ENCODE measurements around the gene COL4A3. TPM values are rescaled to one million over a fixed set of nuclear protein-coding genes. Genes with fewer than 3 reads are reported as not detected.

The COL4A3 gene
- total and polyA plus RNA-seq, 2 donors (not counting 3 experiments of a cell fraction or from before 2014, with no cell fraction given): not detected

DNA sequence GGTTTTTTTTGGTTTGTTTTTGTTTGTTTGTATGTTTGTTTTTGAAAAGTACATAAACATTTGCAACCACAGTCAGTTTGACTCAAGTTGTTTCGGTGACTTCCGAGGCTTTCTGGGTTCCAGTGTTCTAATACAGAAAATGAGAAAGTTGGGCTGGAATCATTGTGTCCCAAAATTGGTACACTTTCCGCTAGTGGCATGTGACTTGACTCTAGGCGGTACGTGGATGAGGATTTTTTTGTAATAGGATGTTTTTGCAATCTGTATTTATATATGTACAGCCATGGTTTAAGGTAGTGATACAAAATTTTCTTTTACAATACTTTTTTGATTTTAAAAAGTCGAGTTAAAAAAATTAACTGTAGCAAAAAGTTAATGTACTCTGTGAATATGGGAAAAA, 162.4 kb downstream of the COL4A3 start:
- no peak overlapping the region for H3K27ac ChIP-seq (ENCODE audit: insufficient read depth, low read depth, low read length)
- H3K27me3 ChIP-seq (ENCODE audit: control insufficient read depth in 2 of 2, insufficient read depth in 2 of 2, low read length in 2 of 2): no peaks in the 10 kb centered on the region
- no peaks in the 10 kb centered on the region for H3K9me3 ChIP-seq (replicated peaks; ENCODE audit: control insufficient read depth, insufficient read depth, low read length)
- TF ChIP-seq JUN (IDR thresholded peaks at IDR 0.05; ENCODE audit: borderline replicate concordance, insufficient read depth, insufficient read length, low read depth): no peak
- TF ChIP-seq POLR2A (IDR thresholded peaks at IDR 0.05; ENCODE audit: low read depth, low read length): no peak
- TF ChIP-seq FOS (IDR thresholded peaks at IDR 0.05; ENCODE audit: borderline replicate concordance, insufficient read depth, low read length): no peak
- TF ChIP-seq, protein P1, sequence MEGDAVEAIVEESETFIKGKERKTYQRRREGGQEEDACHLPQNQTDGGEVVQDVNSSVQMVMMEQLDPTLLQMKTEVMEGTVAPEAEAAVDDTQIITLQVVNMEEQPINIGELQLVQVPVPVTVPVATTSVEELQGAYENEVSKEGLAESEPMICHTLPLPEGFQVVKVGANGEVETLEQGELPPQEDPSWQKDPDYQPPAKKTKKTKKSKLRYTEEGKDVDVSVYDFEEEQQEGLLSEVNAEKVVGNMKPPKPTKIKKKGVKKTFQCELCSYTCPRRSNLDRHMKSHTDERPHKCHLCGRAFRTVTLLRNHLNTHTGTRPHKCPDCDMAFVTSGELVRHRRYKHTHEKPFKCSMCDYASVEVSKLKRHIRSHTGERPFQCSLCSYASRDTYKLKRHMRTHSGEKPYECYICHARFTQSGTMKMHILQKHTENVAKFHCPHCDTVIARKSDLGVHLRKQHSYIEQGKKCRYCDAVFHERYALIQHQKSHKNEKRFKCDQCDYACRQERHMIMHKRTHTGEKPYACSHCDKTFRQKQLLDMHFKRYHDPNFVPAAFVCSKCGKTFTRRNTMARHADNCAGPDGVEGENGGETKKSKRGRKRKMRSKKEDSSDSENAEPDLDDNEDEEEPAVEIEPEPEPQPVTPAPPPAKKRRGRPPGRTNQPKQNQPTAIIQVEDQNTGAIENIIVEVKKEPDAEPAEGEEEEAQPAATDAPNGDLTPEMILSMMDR (IDR thresholded peaks at IDR 0.05; ENCODE audit: extremely low read depth in 1 of 2, insufficient read depth in 1 of 2, low read depth in 1 of 2, low read length in 2 of 2): no peak
- no peak for TF ChIP-seq POLR2AphosphoS5 (IDR thresholded peaks at IDR 0.05; ENCODE audit: insufficient read depth, low read depth, low read length)
- no peak for TF ChIP-seq EZH2 (IDR thresholded peaks at IDR 0.05; ENCODE audit: borderline replicate concordance, low read depth, low read length, severe bottlenecking)
- TF ChIP-seq, protein P2, sequence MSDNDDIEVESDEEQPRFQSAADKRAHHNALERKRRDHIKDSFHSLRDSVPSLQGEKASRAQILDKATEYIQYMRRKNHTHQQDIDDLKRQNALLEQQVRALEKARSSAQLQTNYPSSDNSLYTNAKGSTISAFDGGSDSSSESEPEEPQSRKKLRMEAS (IDR thresholded peaks at IDR 0.05; ENCODE audit: insufficient read depth, insufficient read length): no peak
- ChIA-PET POLR2A (no interaction called here), CTCF (interaction anchor here (2.9 kb wide), 1 partner anchor 10 kb away, joined by 10 read pairs; no protein-coding TSS in a partner anchor)
- H3K9me1 ChIP-seq (replicated peaks; ENCODE audit: control insufficient read depth, extremely low read depth, insufficient read depth, low read length): no peaks in the 10 kb centered on the region
- peaks cover 0 to 1% of the 10 kb centered on the region in 2 experiments for H3K36me3 ChIP-seq (ENCODE audit: control insufficient read depth in 2 of 2, extremely low read depth in 1 of 2, insufficient read depth in 2 of 2, low read length in 2 of 2)
- BruUV-seq (replicated peaks): no TSS peak
- FAIRE-seq (no peak), DNase-seq (ENCODE audit: low read depth, low spot score) (no peak)
- dilution Hi-C loops (cut with MboI; ENCODE audit: extremely low pct_ligation_motif_present, low sequenced_read_pairs): no loop called here
- H3K4me3 ChIP-seq (replicated peaks in 1 of 3; ENCODE audit: insufficient read depth in 1 of 3, low read depth in 1 of 3, low read length in 3 of 3): no peak overlapping the region
- H3K9ac ChIP-seq (replicated peaks; ENCODE audit: extremely low read depth, insufficient read depth, low read length): no peak overlapping the region
- no peaks in the 10 kb centered on the region for H4K20me1 ChIP-seq (replicated peaks; ENCODE audit: control insufficient read depth, extremely low read depth, insufficient read depth, low read length)
- intact Hi-C loops (cut with micrococcal nuclease): loop anchor here (5.0 kb wide), 2 partner anchors 441 to 536 kb away; no protein-coding TSS in a partner anchor
- peaks cover 36% of the 10 kb centered on the region for H3K79me2 ChIP-seq (ENCODE audit: control insufficient read depth, insufficient read depth, low read length)
- H3K4me2 ChIP-seq (ENCODE audit: insufficient read depth, low read length): peak overlapping the region; percentile 84
- peaks cover 12% of the 10 kb centered on the region for H3K4me1 ChIP-seq (ENCODE audit: control insufficient read depth, extremely low read depth, insufficient read depth, low read length)
- no peak overlapping the region for H2AFZ ChIP-seq (ENCODE audit: low read depth, low read length)
